SU-DHL-6 (cell line): Measurements from ENCODE around the gene LFNG.
"Not testable (repeated sequence)": the region's sequence is repeated elsewhere in the genome, so short reads cannot be mapped to it uniquely, and the experiment has no call there.

Experiments used
- H2AFZ ChIP-seq: fragments of 200-600 bp; sonication (generic); 2 replicates; pipeline ENCODE4 v1.6.1; 2014; ENCODE audit warnings: low read depth, mild to moderate bottlenecking, moderate library complexity, mixed read lengths, antibody characterized with exemption, low read length; ENCODE audit not compliant: severe bottlenecking
- H3F3A ChIP-seq: fragments of 200-600 bp; shearing (Covaris generic); 2 replicates; pipeline ENCODE4 v1.6.0; 2016; ENCODE audit warnings: antibody characterized with exemption, mild to moderate bottlenecking; ENCODE audit not compliant: insufficient read depth
- H3K27ac ChIP-seq: fragments of 200-600 bp; sonication (generic); 2 replicates; pipeline ENCODE4 v1.5.1; 2016; ENCODE audit warnings: low read depth, mild to moderate bottlenecking, low read length, moderate library complexity, mixed read lengths
- H3K27me3 ChIP-seq: fragments of 200-600 bp; sonication (generic), shearing (Covaris generic); 2 replicates; pipeline ENCODE4 v1.6.0; 2014; ENCODE audit warnings: mild to moderate bottlenecking, low read length
- H3K36me3 ChIP-seq: fragments of 200-600 bp; sonication (generic); 2 replicates; pipeline ENCODE4 v1.6.1; 2014; ENCODE audit warnings: mild to moderate bottlenecking, low read length, mixed read lengths
- H3K4me2 ChIP-seq: fragments of 300-600, 200-600 bp; shearing (Covaris generic), sonication (generic); 2 replicates; pipeline ENCODE4 v1.6.0; 2014; ENCODE audit warnings: low read length, low read depth, mild to moderate bottlenecking; ENCODE audit not compliant: poor library complexity, severe bottlenecking
- H3K4me3 ChIP-seq: fragments of 200-600 bp; sonication (generic); 2 replicates; pipeline ENCODE4 v1.5.1; 2014; ENCODE audit warnings: antibody characterized with exemption, low read length, mild to moderate bottlenecking, mixed read lengths; ENCODE audit not compliant: insufficient read depth, poor library complexity, severe bottlenecking
- H3K79me2 ChIP-seq: fragments of 200-600 bp; sonication (generic); 2 replicates; pipeline ENCODE4 v1.6.1; 2014; ENCODE audit warnings: mild to moderate bottlenecking, low read length, moderate library complexity; ENCODE audit not compliant: insufficient read depth
- H3K9ac ChIP-seq: fragments of 200-600 bp; sonication (generic); 2 replicates; pipeline ENCODE4 v1.7.0; 2014; ENCODE audit warnings: mild to moderate bottlenecking, low read length
- H3K9me2 ChIP-seq: fragments of 200-600 bp; sonication (generic); replicated peaks from 2 replicates; pipeline ENCODE4 v1.6.1; 2014; ENCODE audit warnings: low read length; ENCODE audit not compliant: insufficient read depth
- H3K9me3 ChIP-seq: fragments of 200-600 bp; sonication (generic); 2 replicates; pipeline ENCODE4 v1.6.1; 2014; ENCODE audit warnings: low read length, mixed read lengths; ENCODE audit not compliant: insufficient read depth
- H4K20me1 ChIP-seq: fragments of 200-600 bp; sonication (generic); 2 replicates; pipeline ENCODE4 v1.6.1; 2014; ENCODE audit warnings: low read depth, mild to moderate bottlenecking, antibody characterized with exemption, low read length, moderate library complexity, mixed read lengths
- EZH2phosphoT487 ChIP-seq: fragments of 200-600 bp; sonication (generic), shearing (Covaris generic); conservative IDR thresholded peaks from 2 replicates; pipeline ENCODE4 v1.6.1; 2018; ENCODE audit warnings: mild to moderate bottlenecking, antibody characterized with exemption, low read length, moderate library complexity, mixed read lengths
- TF ChIP-seq, protein P1 (sequence below): fragments of 200-600 bp; sonication (generic); IDR thresholded peaks from one replicate; pipeline ENCODE4 v1.5.1; 2017; ENCODE audit warnings: antibody characterized with exemption, mild to moderate bottlenecking, low read length, moderate library complexity; ENCODE audit not compliant: insufficient read depth, poor library complexity, severe bottlenecking

Gene LFNG

DNA sequence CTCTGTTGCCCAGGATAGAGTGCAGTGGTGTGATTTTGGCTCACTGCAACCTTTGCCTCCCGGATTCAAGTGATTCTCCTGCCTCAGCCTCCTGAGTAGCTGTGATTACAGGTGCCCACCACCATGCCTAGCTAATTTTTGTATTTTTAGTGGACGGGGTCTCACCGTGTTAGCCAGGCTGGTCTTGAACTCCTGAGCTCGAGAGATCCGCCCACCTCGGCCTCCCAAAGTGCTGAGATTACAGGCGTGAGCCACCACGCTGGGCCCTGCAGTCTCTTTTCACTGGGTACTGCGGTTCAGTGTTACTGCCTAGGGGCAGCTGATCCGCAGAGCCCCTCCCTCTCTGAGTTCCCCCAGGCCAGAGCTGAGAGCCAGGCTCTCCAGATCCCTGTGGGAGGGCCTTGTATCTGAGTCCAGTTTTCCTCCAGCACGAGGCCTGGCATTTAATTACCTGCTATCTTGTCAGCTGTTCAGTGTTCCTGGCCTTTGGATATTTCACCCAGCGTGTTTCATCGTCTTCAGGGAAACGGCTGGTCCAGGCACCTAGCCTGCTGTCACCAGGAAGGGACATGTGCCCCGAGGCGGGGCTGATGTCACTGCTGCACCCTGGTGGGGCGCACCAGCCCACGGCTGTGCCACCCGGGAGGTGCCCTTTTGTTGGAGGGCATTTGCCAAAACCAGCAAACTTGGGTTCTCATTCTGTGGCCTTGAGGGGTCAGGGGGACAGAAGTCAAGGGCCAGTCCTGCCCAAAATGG, 16.5 kb downstream of the LFNG start:
- not testable (repeated sequence) for H3K27me3 ChIP-seq, H3K9me3 ChIP-seq, H3K36me3 ChIP-seq, H3K27ac ChIP-seq, H3K9ac ChIP-seq, H4K20me1 ChIP-seq, H3K79me2 ChIP-seq, H3F3A ChIP-seq, H3K4me2 ChIP-seq, H2AFZ ChIP-seq, H3K9me2 ChIP-seq, H3K4me3 ChIP-seq

DNA sequence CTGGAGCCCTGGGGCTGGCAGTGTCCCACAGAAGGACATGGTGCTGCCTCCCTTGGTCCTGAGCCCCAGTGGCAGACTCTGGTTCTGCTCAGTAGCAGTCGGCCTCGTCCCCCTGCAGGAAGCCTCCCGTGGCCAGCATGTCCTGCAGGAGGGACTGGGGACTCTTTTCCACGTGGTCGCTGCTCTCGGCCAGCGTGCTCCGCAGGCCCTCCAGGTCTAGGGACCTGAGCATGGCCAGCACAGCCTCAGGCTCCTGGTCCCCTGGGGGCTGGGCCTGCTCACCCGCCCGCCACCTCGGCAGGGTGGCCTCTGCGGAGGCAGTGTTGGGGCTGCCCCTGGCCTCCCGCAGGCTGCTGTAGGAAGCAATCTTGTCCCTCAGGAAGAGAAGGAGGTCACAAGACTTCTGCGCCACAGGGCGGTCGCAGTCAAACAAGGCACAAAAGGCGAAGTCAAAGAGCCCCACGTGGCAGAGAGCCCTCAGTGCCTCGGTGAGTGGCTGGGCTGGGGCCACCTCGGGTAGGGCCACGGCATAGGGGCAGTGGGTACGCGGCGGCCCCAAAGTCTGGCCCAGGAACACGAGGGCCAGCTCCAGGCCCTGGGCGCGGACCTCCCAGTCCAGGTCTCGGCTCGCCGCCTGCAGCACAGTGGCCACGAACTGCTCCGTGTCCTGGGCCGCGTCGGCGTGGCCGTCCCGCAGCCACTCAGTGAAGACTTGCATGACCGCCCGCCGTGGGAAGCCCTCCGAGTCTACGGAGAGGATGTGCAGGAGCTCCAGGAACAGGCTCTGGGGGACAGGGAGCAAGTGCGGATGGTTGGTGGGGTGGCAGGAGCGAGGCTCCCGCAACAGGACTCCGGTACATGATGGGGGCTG, 18.6 kb downstream of the LFNG start:
- Histone ChIP-seq H2AFZ (no peak overlapping the region), H3K27me3 (no peaks in the 10 kb centered on the region), H3K4me3 (no peak overlapping the region), H3F3A (no peaks in the 10 kb centered on the region), H3K79me2 (no peaks in the 10 kb centered on the region), H3K9me2 (no peaks in the 10 kb centered on the region), H3K4me2 (no peak overlapping the region), H3K9ac (no peak overlapping the region), H3K9me3 (no peaks in the 10 kb centered on the region), H4K20me1 (no peaks in the 10 kb centered on the region), H3K27ac (no peak overlapping the region), H3K36me3 (no peaks in the 10 kb centered on the region)
- no peak for TF ChIP-seq EZH2phosphoT487
- TF ChIP-seq, protein P1, sequence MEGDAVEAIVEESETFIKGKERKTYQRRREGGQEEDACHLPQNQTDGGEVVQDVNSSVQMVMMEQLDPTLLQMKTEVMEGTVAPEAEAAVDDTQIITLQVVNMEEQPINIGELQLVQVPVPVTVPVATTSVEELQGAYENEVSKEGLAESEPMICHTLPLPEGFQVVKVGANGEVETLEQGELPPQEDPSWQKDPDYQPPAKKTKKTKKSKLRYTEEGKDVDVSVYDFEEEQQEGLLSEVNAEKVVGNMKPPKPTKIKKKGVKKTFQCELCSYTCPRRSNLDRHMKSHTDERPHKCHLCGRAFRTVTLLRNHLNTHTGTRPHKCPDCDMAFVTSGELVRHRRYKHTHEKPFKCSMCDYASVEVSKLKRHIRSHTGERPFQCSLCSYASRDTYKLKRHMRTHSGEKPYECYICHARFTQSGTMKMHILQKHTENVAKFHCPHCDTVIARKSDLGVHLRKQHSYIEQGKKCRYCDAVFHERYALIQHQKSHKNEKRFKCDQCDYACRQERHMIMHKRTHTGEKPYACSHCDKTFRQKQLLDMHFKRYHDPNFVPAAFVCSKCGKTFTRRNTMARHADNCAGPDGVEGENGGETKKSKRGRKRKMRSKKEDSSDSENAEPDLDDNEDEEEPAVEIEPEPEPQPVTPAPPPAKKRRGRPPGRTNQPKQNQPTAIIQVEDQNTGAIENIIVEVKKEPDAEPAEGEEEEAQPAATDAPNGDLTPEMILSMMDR = no peak

DNA sequence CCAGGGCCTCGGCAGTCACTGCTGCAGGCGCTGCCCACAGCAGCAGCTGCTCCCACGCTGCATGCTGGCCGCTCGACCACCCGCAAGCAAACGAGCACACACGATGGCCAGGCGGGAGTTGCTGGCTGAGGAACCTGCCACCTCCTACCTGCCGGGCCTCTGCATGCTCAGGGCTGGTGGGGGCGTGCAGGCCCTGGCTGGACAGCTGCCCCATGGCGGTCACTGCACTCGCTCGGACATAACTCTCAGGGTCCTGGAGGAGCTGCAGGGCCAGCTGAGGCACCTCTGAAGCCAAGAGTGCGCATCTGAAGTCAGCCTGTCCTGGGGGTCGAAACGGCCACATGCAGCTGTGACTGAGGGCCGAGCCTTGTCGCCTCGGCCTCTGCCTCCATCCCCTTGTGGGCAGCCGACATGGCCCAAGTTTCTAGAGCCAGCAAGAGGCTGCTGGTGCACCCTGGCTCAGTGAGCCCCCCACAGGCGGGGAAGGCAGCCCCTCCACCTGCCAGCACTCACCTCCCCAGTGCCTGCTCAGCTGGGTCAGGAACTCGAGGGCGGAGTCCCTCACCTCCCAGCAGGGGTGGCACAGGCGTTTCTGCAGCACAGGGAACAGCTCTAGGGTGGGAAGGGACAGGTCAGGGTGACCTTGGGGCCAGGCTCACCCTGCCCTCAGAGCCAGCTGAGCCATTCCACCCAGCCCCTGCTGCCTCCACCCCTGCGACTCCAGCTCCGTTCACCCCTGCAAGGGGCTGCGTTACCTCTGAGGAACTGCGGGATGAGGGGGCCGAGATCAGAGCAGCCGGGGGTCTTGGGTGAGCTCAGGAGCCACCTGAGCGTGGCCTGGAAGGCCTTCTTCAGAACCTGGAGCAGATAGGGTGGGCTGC, 19.7 kb downstream of the LFNG start:
- TF ChIP-seq EZH2phosphoT487 = no peak
- Histone ChIP-seq H3K9me2 (no peaks in the 10 kb centered on the region), H3K36me3 (no peaks in the 10 kb centered on the region), H3K27ac (no peak overlapping the region), H3K4me2 (no peak overlapping the region), H3K4me3 (no peak overlapping the region), H3K27me3 (no peaks in the 10 kb centered on the region), H3K9ac (no peak overlapping the region), H2AFZ (no peak overlapping the region), H3F3A (no peaks in the 10 kb centered on the region), H3K9me3 (no peaks in the 10 kb centered on the region), H3K79me2 (no peaks in the 10 kb centered on the region), H4K20me1 (no peaks in the 10 kb centered on the region)

DNA sequence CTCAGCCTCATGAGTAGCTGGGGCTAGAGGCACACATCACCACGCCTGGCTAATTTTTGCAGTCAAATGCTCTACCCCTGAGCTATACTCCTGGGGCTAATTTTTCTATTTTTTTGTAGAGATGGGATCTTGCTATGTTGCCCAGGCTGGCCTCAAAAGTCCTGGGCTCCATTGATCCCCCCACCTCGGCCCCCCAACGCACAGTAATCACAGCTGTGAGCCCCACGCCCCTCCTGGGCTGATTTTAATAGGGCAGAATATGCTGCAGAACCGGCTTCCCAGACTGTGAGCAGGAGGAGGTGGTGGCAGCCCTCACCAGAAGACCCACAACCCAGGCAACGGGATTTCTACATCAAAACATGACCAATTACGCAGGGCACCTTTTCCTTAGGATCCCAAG, 20.6 kb downstream of the LFNG start:
- H3K79me2 ChIP-seq = no peaks in the 10 kb centered on the region
- no peaks in the 10 kb centered on the region for H3K36me3 ChIP-seq
- TF ChIP-seq, protein P1 = no peak
- no peak for TF ChIP-seq EZH2phosphoT487
- H2AFZ ChIP-seq = no peak overlapping the region
- H3K9ac ChIP-seq = no peak overlapping the region
- H3K9me3 ChIP-seq = no peaks in the 10 kb centered on the region
- H3K9me2 ChIP-seq = no peaks in the 10 kb centered on the region
- no peaks in the 10 kb centered on the region for H3F3A ChIP-seq
- no peaks in the 10 kb centered on the region for H3K27me3 ChIP-seq
- no peak overlapping the region for H3K4me3 ChIP-seq
- H3K4me2 ChIP-seq = no peak overlapping the region
- no peak overlapping the region for H3K27ac ChIP-seq
- no peaks in the 10 kb centered on the region for H4K20me1 ChIP-seq
